Endothelial cell (in vitro differentiated cells): ENCODE results near the gene RHOU. TPM values are rescaled to one million over a fixed set of nuclear protein-coding genes. Genes with fewer than 3 reads are reported as not detected.

Experiments used
- DNase-seq: peaks from one replicate; pipeline ENCODE4 v3.0.0; 2021; ENCODE audit warnings: low spot score
- H3K27ac Mint-ChIP-seq: one replicate; pipeline ENCODE4 v1.8.0; 2021; ENCODE audit warnings: mixed read lengths, inconsistent platforms; ENCODE audit not compliant: unreplicated experiment
- H3K27me3 Mint-ChIP-seq: one replicate; pipeline ENCODE4 v1.8.0; 2021; ENCODE audit warnings: mild to moderate bottlenecking, moderate library complexity, mixed read lengths, inconsistent platforms; ENCODE audit not compliant: unreplicated experiment
- H3K36me3 Mint-ChIP-seq: one replicate; pipeline ENCODE4 v1.8.0; 2021; ENCODE audit warnings: mild to moderate bottlenecking, low read depth, mixed read lengths, inconsistent platforms; ENCODE audit not compliant: unreplicated experiment
- H3K4me1 Mint-ChIP-seq: one replicate; pipeline ENCODE4 v1.8.0; 2021; ENCODE audit warnings: mild to moderate bottlenecking, mixed read lengths, inconsistent platforms; ENCODE audit not compliant: unreplicated experiment
- H3K4me3 Mint-ChIP-seq: one replicate; pipeline ENCODE4 v1.8.0; 2021; ENCODE audit warnings: mild to moderate bottlenecking, mixed read lengths, inconsistent platforms; ENCODE audit not compliant: unreplicated experiment
- H3K9me3 Mint-ChIP-seq: one replicate; pipeline ENCODE4 v1.8.0; 2021; ENCODE audit warnings: mixed read lengths, inconsistent platforms; ENCODE audit not compliant: unreplicated experiment
- total RNA-seq: library from RNA; stranded (reverse); fragmentation: NEBNext Ultra II Directional; extraction: Animal tissue kit (Norgen Biotek cat#: 25700); gene quantifications from one replicate; pipeline ENCODE4 v1.2.1, GENCODE V29; 2021; ENCODE audit not compliant: unreplicated experiment
- TF ChIP-seq, protein P1 (sequence below): fragments of 200-600 bp; sonication (generic); IDR thresholded peaks from one replicate; pipeline ENCODE4 v1.5.0; 2021; ENCODE audit warnings: antibody characterized with exemption; ENCODE audit not compliant: unreplicated experiment

Gene RHOU
- total RNA-seq, 1 donor from 2014 or later = 10.2 TPM

DNA sequence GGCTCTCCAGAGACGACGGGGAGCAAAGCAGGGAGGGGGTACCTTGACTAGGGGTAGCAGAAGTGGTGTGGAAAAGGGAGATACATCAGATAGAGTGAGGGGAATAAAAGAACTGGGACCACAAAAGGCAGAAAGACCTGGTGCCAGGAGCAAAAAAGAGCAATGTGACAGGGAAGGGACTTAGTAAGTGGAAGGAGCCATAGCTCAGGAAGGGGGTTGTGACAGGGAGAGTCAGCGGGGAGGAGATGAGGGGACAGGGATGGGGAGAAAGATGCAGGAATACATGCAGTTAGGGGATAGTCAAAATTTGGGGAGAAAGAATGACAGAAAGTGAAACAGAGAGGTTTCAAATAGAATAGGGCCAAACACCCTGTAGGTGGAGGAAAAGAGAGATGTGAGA is 20.5 kb downstream of the RHOU start:
- Mint-ChIP-seq H3K27ac (no peak overlapping the region), H3K9me3 (no peaks in the 10 kb centered on the region), H3K4me3 (no peak overlapping the region), H3K27me3 (peaks cover 2% of the 10 kb centered on the region), H3K36me3 (no peaks in the 10 kb centered on the region), H3K4me1 (peaks cover 2% of the 10 kb centered on the region)
- no peak for DNase-seq
- TF ChIP-seq, protein P1, sequence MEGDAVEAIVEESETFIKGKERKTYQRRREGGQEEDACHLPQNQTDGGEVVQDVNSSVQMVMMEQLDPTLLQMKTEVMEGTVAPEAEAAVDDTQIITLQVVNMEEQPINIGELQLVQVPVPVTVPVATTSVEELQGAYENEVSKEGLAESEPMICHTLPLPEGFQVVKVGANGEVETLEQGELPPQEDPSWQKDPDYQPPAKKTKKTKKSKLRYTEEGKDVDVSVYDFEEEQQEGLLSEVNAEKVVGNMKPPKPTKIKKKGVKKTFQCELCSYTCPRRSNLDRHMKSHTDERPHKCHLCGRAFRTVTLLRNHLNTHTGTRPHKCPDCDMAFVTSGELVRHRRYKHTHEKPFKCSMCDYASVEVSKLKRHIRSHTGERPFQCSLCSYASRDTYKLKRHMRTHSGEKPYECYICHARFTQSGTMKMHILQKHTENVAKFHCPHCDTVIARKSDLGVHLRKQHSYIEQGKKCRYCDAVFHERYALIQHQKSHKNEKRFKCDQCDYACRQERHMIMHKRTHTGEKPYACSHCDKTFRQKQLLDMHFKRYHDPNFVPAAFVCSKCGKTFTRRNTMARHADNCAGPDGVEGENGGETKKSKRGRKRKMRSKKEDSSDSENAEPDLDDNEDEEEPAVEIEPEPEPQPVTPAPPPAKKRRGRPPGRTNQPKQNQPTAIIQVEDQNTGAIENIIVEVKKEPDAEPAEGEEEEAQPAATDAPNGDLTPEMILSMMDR = no peak

GRCh38 chr1:228756457-228756856 is 21.2 kb downstream of the RHOU start:
- Mint-ChIP-seq H3K36me3 (no peaks in the 10 kb centered on the region), H3K4me3 (no peak overlapping the region), H3K27ac (no peak overlapping the region), H3K4me1 (peaks cover 2% of the 10 kb centered on the region), H3K27me3 (peaks cover 2% of the 10 kb centered on the region), H3K9me3 (no peaks in the 10 kb centered on the region)
- no peak for DNase-seq
- TF ChIP-seq, protein P1 = no peak

DNA sequence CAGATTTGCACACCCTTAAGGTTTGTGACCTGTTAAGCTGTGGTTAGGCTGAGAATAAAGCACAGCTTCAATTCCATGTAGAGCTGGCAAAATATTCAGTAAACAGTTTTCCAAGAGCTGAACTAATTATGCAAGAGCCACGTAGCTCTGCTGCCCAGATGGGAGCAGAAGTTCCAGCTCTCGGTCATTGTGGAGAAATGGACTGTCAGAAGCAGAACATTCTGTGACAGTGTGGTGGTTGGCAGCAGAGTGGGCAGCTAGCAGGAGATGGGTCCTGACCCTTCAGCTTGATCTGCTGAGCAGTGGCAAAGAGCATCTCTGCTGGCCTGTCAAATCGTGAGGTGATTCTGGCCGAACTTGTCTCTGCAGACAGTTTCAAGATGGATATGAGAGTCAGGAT is 23.2 kb downstream of the RHOU start:
- Mint-ChIP-seq H3K4me3 (no peak overlapping the region), H3K4me1 (peaks cover 2% of the 10 kb centered on the region), H3K27ac (no peak overlapping the region), H3K27me3 (peaks cover 2% of the 10 kb centered on the region), H3K36me3 (no peaks in the 10 kb centered on the region), H3K9me3 (no peaks in the 10 kb centered on the region)
- TF ChIP-seq, protein P1 = no peak
- DNase-seq = no peak

DNA sequence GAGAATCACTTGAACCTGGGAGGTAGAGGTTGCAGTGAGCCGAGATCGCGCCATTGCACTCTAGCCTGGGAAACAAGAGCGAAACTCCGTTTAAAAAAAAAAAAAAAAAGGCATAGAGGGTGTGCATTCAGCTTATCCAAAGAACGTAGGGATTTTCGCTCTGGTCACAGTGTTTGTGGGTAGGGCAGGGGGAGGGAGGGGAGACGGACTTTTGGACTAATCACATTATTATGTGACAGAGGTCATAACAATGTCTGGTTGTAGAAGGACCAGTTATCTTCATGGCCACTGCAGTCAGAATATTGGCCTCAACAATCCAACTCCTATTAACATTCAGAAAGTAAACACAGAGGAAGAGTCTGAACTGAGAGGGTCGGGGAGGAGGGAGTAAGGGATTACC is 25.7 kb downstream of the RHOU start:
- Mint-ChIP-seq H3K4me1 (peaks cover 5% of the 10 kb centered on the region), H3K4me3 (no peak overlapping the region), H3K9me3 (no peaks in the 10 kb centered on the region), H3K27ac (no peak overlapping the region), H3K36me3 (no peaks in the 10 kb centered on the region), H3K27me3 (peaks cover 2% of the 10 kb centered on the region)
- no peak for DNase-seq
- TF ChIP-seq, protein P1 = no peak

- no peaks in the 10 kb centered on the region for H3K36me3 Mint-ChIP-seq
- no peak overlapping the region for H3K4me3 Mint-ChIP-seq
- no peak for DNase-seq
- H3K27ac Mint-ChIP-seq = no peak overlapping the region
- peaks cover 5% of the 10 kb centered on the region for H3K4me1 Mint-ChIP-seq
- no peaks in the 10 kb centered on the region for H3K27me3 Mint-ChIP-seq
- TF ChIP-seq, protein P1 = no peak
- H3K9me3 Mint-ChIP-seq = no peaks in the 10 kb centered on the region
These were observed 28.3 kb downstream of the RHOU start for GRCh38 chr1:228763561-228763960.
